ENCODE results near the gene PITPNM3. TPM values are rescaled to one million over a fixed set of nuclear protein-coding genes. Genes with fewer than 3 reads are reported as not detected.
A peak's percentile ranks its signal among the peaks of the same experiment; 100 is the strongest.

PITPNM3 gene
- total and polyA plus RNA-seq, 2 of the 8 experiments (the other 6 are each of a cell fraction or from before 2014, with no cell fraction given), result 1.7 to 3.1 TPM

GRCh38 chr17:6555331-6556120 lies 829 bp downstream of the PITPNM3 start:
- H3K27ac ChIP-seq (ENCODE audit: low read depth, low read length), result no peak overlapping the region
- H2BK12ac ChIP-seq (ENCODE audit: low read depth, low read length), result peak overlapping the region; percentile 84; the same call in 1 of the 2 replicates
- peaks cover 4 to 14% (median 12%) of the 10 kb centered on the region in 4 experiments for H3K4me1 ChIP-seq (replicated peaks in 1 of 4; ENCODE audit: control insufficient read depth in 3 of 4, insufficient read depth in 4 of 4, low read length in 3 of 4)
- H2BK20ac ChIP-seq (ENCODE audit: low read length), result 0 out of 2 replicates have a peak overlapping the region, but pooled peaks have one; percentile 80
- H3K9ac ChIP-seq (replicated peaks in 1 of 4; ENCODE audit: extremely low read depth in 1 of 4, low read depth in 3 of 4, low read length in 3 of 4), result peak overlapping the region in 1 of 4 experiments; percentile 25; a peak in 2 of 7 replicates
- no peak overlapping the region for H3K23ac ChIP-seq (ENCODE audit: insufficient read length)
- POLR2A ChIA-PET (ENCODE audit: partially characterized antibody), result interaction anchor here (0.6 to 1.6 kb wide), 4 partner anchors 12 to 100 kb away, joined by 3 to 9 read pairs (median 4); no protein-coding TSS in a partner anchor
- H2BK15ac ChIP-seq (ENCODE audit: low read length), result peak overlapping the region; percentile 81; the same call in 1 of the 2 replicates
- peaks cover 14% of the 10 kb centered on the region; the same call in 1 of the 2 replicates for H3K23me2 ChIP-seq (ENCODE audit: low read depth, low read length)
- CTCF ChIA-PET (ENCODE audit: partially characterized antibody), result interaction anchor here (0.7 to 1.7 kb wide), 11 partner anchors 24 to 991 kb away, joined by 3 to 8 read pairs (median 3); no protein-coding TSS in a partner anchor
- H3K56ac ChIP-seq (replicated peaks; ENCODE audit: insufficient read length, low read depth, low read length), result no peak overlapping the region
- peak overlapping the region; percentile 43; the same call in 1 of the 2 replicates for H2AFZ ChIP-seq (ENCODE audit: low read length)
- 4% methylated on average over 27 of the region's 56 CpGs; no CpG with 5 or more reads in 1 of the 2 experiments for WGBS, 2 experiments (ENCODE audit: extremely low coverage in 1 of 2, insufficient coverage in 1 of 2, insufficient read length in 1 of 2, insufficient replicate concordance in 2 of 2, low coverage in 1 of 2, low lambda C conversion rate in 2 of 2, missing lambda C conversion rate in 1 of 2)
- FAIRE-seq, result no peak
- no peak overlapping the region for H4K5ac ChIP-seq (ENCODE audit: insufficient read length, low read depth, low read length)
- H3K9me3 ChIP-seq (ENCODE audit: insufficient read depth in 2 of 2, low read depth in 1 of 2, low read length in 1 of 2), result no peaks in the 10 kb centered on the region
- no peak overlapping the region for H2AK5ac ChIP-seq (ENCODE audit: low read depth, low read length)
- DNase-seq (ENCODE audit: low read depth in 1 of 2, low spot score in 2 of 2), result peak in 1 of 2 experiments; percentile 67
- peak overlapping the region; percentile 83 for H3K18ac ChIP-seq (ENCODE audit: extremely low read depth, low read length)
- no peaks in the 10 kb centered on the region for H3K79me1 ChIP-seq (ENCODE audit: low read depth, low read length)
- peak overlapping the region; percentile 83 to 96 for H3K4me2 ChIP-seq (ENCODE audit: insufficient read depth in 1 of 2, low read depth in 2 of 2, low read length in 2 of 2)
- no peak overlapping the region for H2BK5ac ChIP-seq (ENCODE audit: low read depth, low read length)
- H3K79me2 ChIP-seq (ENCODE audit: control insufficient read depth in 1 of 2, insufficient read depth in 2 of 2, low read length in 2 of 2), result no peaks in the 10 kb centered on the region
- H4K20me1 ChIP-seq (replicated peaks in 1 of 2; ENCODE audit: control insufficient read depth in 1 of 2, insufficient read depth in 2 of 2, low read length in 2 of 2), result peaks cover 0 to 5% of the 10 kb centered on the region in 2 experiments
- H3K4ac ChIP-seq (replicated peaks; ENCODE audit: insufficient read length, low read depth, low read length), result no peak overlapping the region
- H3K14ac ChIP-seq (ENCODE audit: insufficient read length), result no peak overlapping the region
- H4K8ac ChIP-seq (ENCODE audit: extremely low read depth, insufficient read depth, low read length), result peak overlapping the region; percentile 1; the same call in 1 of the 2 replicates
- H3K27me3 ChIP-seq (replicated peaks in 1 of 4; ENCODE audit: control insufficient read depth in 3 of 4, extremely low read depth in 1 of 4, insufficient read depth in 3 of 4, low read length in 3 of 4), result peaks cover 14 to 42% (median 36%) of the 10 kb centered on the region in 4 experiments
- H3K36me3 ChIP-seq (ENCODE audit: control insufficient read depth in 2 of 4, insufficient read depth in 4 of 4, low read length in 3 of 4), result no peaks in the 10 kb centered on the region
- H3K4me3 ChIP-seq (ENCODE audit: extremely low read depth in 1 of 4, insufficient read depth in 2 of 4, low read depth in 3 of 4, low read length in 4 of 4), result peak overlapping the region; percentile 45 to 76 (median 59)
- no peak overlapping the region for H2BK120ac ChIP-seq (replicated peaks; ENCODE audit: low read depth, low read length)
- H4K91ac ChIP-seq (replicated peaks; ENCODE audit: insufficient read length, low read length), result no peak overlapping the region
- TF ChIP-seq KDM1A (IDR thresholded peaks at IDR 0.05; ENCODE audit: borderline replicate concordance, low read length) (peak; percentile 55; the same call in 1 of the 2 replicates), RXRA (IDR thresholded peaks at IDR 0.05; ENCODE audit: insufficient read depth, low read depth, low read length) (no peak), RAD21 (IDR thresholded peaks at IDR 0.05 in 1 of 2, conservative IDR thresholded peaks at IDR 0.05 in 1 of 2; ENCODE audit: low read depth in 2 of 2, low read length in 2 of 2) (no peak), JUND (IDR thresholded peaks at IDR 0.05; ENCODE audit: low read length) (peak; percentile 61; the same call in 1 of the 2 replicates), TCF12 (IDR thresholded peaks at IDR 0.05; ENCODE audit: low read depth, low read length) (no peak), BCL11A (IDR thresholded peaks at IDR 0.05; ENCODE audit: low read depth in 2 of 2, low read length in 2 of 2) (no peak), E2F6 (IDR thresholded peaks at IDR 0.05) (no peak), CBX5 (IDR thresholded peaks at IDR 0.05; ENCODE audit: low read depth, low read length) (no peak), KDM5A (IDR thresholded peaks at IDR 0.05; ENCODE audit: low read length) (no peak), SUZ12 (IDR thresholded peaks at IDR 0.05; ENCODE audit: low read length) (peak; percentile 45; the same call in 1 of the 2 replicates)
